BLaER1 (cell line): Measurements from ENCODE around the gene WNT5B.

Experiments
- H3K27ac ChIP-seq: shearing (Covaris generic); formaldehyde crosslinking; 2 replicates; pipeline ENCODE4 v1.8.1; 2022
- H3K27me3 ChIP-seq: shearing (Covaris generic); formaldehyde crosslinking; 2 replicates; pipeline ENCODE4 v1.8.1; 2022
- H3K36me3 ChIP-seq: shearing (Covaris generic); formaldehyde crosslinking; 2 replicates; pipeline ENCODE4 v1.8.1; 2022
- H3K4me1 ChIP-seq: shearing (Covaris generic); formaldehyde crosslinking; 2 replicates; pipeline ENCODE4 v1.8.1; 2022
- H3K4me2 ChIP-seq: shearing (Covaris generic); formaldehyde crosslinking; 2 replicates; pipeline ENCODE4 v1.8.1; 2022
- H3K4me3 ChIP-seq: shearing (Covaris generic); formaldehyde crosslinking; 2 replicates; pipeline ENCODE4 v1.8.1; 2022
- H3K9ac ChIP-seq: shearing (Covaris generic); formaldehyde crosslinking; 2 replicates; pipeline ENCODE4 v1.8.1; 2022
- H3K9me3 ChIP-seq: shearing (Covaris generic); formaldehyde crosslinking; 2 replicates; pipeline ENCODE4 v1.8.1; 2022
- H4K20me1 ChIP-seq: shearing (Covaris generic); formaldehyde crosslinking; 2 replicates; pipeline ENCODE4 v1.8.1; 2022
- Cebpa-rat ChIP-seq: shearing (Covaris generic); IDR thresholded peaks from 2 replicates; pipeline ENCODE4 v1.8.1; 2022

The WNT5B gene

DNA sequence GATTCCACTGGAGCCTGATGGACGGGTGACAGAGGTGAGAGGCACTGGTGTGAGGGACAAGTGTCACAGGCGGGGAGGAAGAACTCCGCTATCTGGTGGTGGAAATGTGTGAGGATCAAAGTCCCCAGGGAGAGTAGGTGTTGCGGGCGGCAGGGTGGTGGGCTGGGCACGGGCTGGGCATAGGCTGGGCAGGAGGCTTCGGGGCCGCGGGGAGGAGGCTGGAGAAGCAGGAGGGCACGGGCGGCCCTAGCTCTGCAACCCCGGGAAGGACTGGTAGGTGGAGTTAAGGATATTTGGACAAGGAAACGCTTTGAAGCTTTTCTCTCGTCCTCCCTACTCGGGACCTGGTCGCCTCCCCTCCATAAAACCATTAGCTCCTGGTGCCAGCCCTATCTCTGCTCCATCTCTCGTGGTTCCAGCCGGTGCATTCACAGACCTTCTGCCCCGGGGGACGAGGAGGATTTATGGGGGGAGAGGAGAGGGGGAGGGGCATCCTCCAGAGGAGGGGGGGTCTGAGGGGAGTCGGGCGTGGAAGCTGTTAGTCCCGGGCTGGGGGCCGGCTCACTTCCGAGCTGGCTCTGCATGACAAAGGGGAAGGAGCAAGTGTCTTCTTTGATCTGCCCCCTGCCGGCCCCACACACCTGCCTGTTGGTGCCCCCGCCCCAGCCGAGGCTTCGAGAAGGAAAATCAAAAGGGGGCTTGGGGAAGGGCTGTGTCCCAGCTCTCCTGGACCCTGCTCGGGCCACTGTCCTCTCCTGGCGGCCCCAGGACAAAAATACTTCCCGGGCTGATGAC, 504 bp downstream of the WNT5B start:
- Histone ChIP-seq H3K27ac (no peak overlapping the region), H3K9me3 (no peaks in the 10 kb centered on the region), H3K36me3 (no peaks in the 10 kb centered on the region), H3K4me2 (peak overlapping the region; percentile 98), H3K4me3 (peak overlapping the region; percentile 68), H3K9ac (no peak overlapping the region; the same call in 1 of the 2 replicates), H3K4me1 (peaks cover 24% of the 10 kb centered on the region), H3K27me3 (peaks cover 71% of the 10 kb centered on the region), H4K20me1 (peaks cover 29% of the 10 kb centered on the region)
- no peak for TF ChIP-seq Cebpa-rat

- H3K9ac ChIP-seq, result no peak overlapping the region; the same call in 1 of the 2 replicates
- no peaks in the 10 kb centered on the region for H3K9me3 ChIP-seq
- TF ChIP-seq Cebpa-rat, result no peak
- H3K27me3 ChIP-seq, result peaks cover 71% of the 10 kb centered on the region
- H3K27ac ChIP-seq, result no peak overlapping the region
- H3K36me3 ChIP-seq, result no peaks in the 10 kb centered on the region
- peak overlapping the region; percentile 68 for H3K4me3 ChIP-seq
- H3K4me2 ChIP-seq, result peak overlapping the region; percentile 98
- peaks cover 24% of the 10 kb centered on the region for H3K4me1 ChIP-seq
- H4K20me1 ChIP-seq, result peaks cover 29% of the 10 kb centered on the region
Observed at GRCh38 chr12:1630133-1630826, 1.2 kb downstream of the WNT5B start.

DNA sequence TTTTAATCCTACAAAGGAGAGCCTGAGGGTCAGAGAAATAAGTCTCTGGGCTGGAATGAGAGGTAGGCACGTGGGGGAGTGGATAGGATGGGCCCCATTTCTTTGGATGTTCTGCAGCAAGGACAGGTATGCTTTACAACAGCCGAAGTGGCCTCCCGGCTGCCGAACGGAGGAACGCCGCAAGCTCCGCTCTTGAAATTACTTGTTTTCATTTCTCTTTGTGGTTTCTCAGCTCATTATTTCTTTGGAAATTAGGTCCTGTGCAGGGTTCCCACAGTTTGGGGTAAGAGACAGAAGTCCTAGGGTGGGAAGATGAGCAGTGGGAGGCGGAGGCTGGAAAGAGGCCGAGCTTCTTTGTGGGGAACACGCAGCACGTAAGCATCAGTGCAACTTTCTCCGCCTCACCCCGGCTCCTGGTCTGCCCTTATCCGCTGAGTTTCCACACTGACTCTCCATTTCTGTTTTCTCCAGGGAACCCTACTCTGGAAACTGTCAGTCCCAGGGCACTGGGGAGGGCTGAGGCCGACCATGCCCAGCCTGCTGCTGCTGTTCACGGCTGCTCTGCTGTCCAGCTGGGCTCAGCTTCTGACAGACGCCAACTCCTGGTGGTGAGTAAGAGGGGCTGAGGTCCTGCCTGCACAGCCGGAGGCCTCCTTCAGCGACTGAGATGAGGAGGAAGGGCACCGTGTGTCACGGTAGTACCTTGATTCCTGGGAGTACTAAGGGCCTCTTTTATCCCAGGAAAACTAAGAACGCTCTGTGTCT, 2.0 kb downstream of the WNT5B start:
- H3K4me1 ChIP-seq, result peaks cover 24% of the 10 kb centered on the region
- no peak overlapping the region for H3K9ac ChIP-seq
- peaks cover 29% of the 10 kb centered on the region for H4K20me1 ChIP-seq
- H3K4me2 ChIP-seq, result peak overlapping the region; percentile 98
- peaks cover 71% of the 10 kb centered on the region for H3K27me3 ChIP-seq
- no peak overlapping the region for H3K27ac ChIP-seq
- no peaks in the 10 kb centered on the region for H3K36me3 ChIP-seq
- H3K9me3 ChIP-seq, result no peaks in the 10 kb centered on the region
- TF ChIP-seq Cebpa-rat, result no peak
- H3K4me3 ChIP-seq, result peak overlapping the region; percentile 68

DNA sequence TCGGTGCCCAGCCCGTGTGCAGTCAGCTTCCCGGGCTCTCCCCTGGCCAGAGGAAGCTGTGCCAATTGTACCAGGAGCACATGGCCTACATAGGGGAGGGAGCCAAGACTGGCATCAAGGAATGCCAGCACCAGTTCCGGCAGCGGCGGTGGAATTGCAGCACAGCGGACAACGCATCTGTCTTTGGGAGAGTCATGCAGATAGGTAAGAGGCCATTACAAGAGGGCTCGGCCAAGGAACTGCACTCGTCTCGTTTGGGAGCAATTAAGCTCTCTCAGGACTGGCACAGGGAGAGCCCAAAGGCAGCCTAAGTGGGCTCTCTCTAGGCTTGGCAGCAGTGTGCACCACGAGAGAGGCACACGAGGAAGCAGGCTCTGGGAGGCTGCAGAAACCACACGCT, 3.7 kb downstream of the WNT5B start:
- Histone ChIP-seq H3K4me2 (no peak overlapping the region), H3K27me3 (peaks cover 65% of the 10 kb centered on the region), H3K36me3 (no peaks in the 10 kb centered on the region), H3K9me3 (no peaks in the 10 kb centered on the region), H3K4me3 (no peak overlapping the region), H4K20me1 (peaks cover 29% of the 10 kb centered on the region), H3K9ac (no peak overlapping the region), H3K4me1 (peaks cover 24% of the 10 kb centered on the region), H3K27ac (no peak overlapping the region)
- no peak for TF ChIP-seq Cebpa-rat

GRCh38 chr12:1633459-1633858, 4.4 kb downstream of the WNT5B start:
- peaks cover 24% of the 10 kb centered on the region for H3K4me1 ChIP-seq
- H3K9ac ChIP-seq, result no peak overlapping the region
- H3K27ac ChIP-seq, result no peak overlapping the region
- H3K4me2 ChIP-seq, result no peak overlapping the region
- H4K20me1 ChIP-seq, result peaks cover 29% of the 10 kb centered on the region
- TF ChIP-seq Cebpa-rat, result no peak
- no peaks in the 10 kb centered on the region for H3K9me3 ChIP-seq
- no peaks in the 10 kb centered on the region for H3K36me3 ChIP-seq
- no peak overlapping the region for H3K4me3 ChIP-seq
- H3K27me3 ChIP-seq, result peaks cover 58% of the 10 kb centered on the region

DNA sequence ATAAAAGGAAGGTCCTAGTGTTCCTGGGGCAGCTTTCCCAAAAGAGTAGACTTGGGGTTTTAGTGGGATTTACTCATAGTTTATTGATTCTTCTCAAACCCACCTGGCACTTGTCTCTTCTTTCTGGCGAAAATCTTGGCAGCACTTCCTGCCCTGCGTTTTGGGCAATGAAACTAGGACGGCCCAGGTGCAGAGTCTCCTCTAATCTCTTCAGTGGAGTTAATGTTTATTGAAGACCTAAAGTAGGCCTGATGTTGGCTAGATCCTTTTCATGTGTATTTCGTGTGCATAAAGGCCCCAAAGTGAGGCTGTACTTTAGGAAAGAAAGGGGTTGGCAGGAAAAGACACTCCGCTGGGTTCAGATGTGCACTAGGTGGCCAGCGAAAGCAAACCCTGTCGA, 5.1 kb downstream of the WNT5B start:
- peaks cover 29% of the 10 kb centered on the region for H4K20me1 ChIP-seq
- H3K27ac ChIP-seq, result no peak overlapping the region
- no peak overlapping the region for H3K4me2 ChIP-seq
- peaks cover 51% of the 10 kb centered on the region for H3K27me3 ChIP-seq
- no peaks in the 10 kb centered on the region for H3K9me3 ChIP-seq
- H3K4me3 ChIP-seq, result no peak overlapping the region
- H3K9ac ChIP-seq, result no peak overlapping the region
- no peak for TF ChIP-seq Cebpa-rat
- H3K4me1 ChIP-seq, result peaks cover 23% of the 10 kb centered on the region
- H3K36me3 ChIP-seq, result no peaks in the 10 kb centered on the region

DNA sequence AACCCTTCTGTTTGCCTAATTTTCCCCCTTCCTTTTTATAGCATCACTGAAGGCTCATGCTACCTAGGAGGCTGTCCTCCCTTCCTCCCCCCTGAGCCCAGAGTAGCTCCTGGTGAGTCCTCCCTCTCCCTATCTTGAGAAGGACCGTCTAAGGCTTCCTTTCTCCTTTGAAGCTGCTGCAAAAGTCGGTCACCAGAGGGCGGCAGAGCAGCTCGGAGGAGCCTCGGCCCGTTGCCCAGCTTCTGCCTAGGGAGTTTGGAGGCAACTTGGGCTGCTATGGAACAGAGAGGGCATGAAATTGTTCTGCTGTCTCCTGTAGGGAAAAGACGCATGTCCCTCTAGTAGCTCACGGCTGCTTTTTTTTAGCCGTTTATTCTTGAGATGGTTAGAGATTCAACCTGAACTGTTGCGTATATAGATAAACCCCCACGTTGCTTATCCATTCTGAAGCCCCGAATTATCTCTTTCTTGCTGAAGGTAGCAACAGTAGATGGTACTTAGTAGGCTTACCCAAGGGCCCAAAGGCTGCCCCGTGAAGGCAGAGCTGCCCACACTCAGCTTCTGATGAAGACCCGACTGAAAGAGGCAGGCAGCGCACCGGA, 5.7 kb downstream of the WNT5B start:
- H3K9ac ChIP-seq, result no peak overlapping the region
- peaks cover 29% of the 10 kb centered on the region for H4K20me1 ChIP-seq
- H3K27me3 ChIP-seq, result peaks cover 46% of the 10 kb centered on the region
- no peaks in the 10 kb centered on the region for H3K9me3 ChIP-seq
- H3K4me2 ChIP-seq, result no peak overlapping the region
- TF ChIP-seq Cebpa-rat, result no peak
- H3K36me3 ChIP-seq, result no peaks in the 10 kb centered on the region
- H3K4me1 ChIP-seq, result peaks cover 17% of the 10 kb centered on the region
- H3K27ac ChIP-seq, result no peak overlapping the region
- H3K4me3 ChIP-seq, result no peak overlapping the region

DNA sequence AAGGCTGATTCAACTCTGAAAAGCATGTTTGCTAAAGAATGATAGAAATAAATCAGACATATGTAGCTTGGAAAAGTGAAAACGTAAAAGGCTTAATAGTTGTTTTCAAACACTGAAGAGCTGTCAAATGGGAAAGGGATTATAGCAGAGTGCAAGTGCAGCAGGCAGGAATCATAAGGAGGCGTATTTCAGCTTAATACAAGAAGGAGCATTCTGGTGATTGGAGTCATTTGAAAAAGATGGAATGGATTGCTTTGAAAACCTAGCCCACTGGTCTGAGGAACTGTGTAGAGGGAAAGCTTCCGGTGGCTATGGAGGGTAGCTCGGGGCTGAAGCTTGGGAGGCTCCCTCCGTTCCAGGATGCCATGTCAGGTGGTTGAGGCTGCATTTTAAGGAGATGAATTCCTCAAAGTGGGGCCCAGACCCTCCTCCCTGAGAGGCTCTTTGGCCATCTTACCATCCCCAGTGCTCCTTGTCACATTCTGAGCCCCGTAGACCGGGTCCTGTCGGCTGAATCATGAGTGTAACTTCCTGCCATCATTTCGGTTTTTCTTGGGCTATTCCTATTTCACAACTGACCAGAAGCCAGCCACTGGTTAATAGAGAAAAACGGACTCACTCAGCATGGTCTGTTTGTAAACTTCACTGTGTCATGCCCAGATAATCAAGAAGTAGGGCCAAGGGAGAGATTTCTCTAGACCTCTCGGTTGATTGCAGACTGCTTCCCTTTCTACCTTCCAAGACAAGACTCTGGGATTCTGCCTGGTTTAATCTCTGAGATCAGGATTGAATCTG, 6.5 kb downstream of the WNT5B start:
- Histone ChIP-seq H3K4me3 (no peak overlapping the region), H4K20me1 (peaks cover 21% of the 10 kb centered on the region)

GRCh38 chr12:1638203-1638602, 9.2 kb downstream of the WNT5B start:
- H3K4me3 ChIP-seq, result no peak overlapping the region
- no peaks in the 10 kb centered on the region for H3K36me3 ChIP-seq
- H4K20me1 ChIP-seq, result no peaks in the 10 kb centered on the region
- H3K4me1 ChIP-seq, result no peaks in the 10 kb centered on the region
- peaks cover 10% of the 10 kb centered on the region for H3K27me3 ChIP-seq
- no peak overlapping the region for H3K27ac ChIP-seq
- H3K9ac ChIP-seq, result no peak overlapping the region
- no peak overlapping the region for H3K4me2 ChIP-seq
- H3K9me3 ChIP-seq, result no peaks in the 10 kb centered on the region
- TF ChIP-seq Cebpa-rat, result no peak

More for the DNA sequence above, 6.5 kb downstream of the WNT5B start:
- TF ChIP-seq Cebpa-rat, result no peak
- Histone ChIP-seq H3K4me1 (peaks cover 9% of the 10 kb centered on the region), H3K9me3 (no peaks in the 10 kb centered on the region), H3K9ac (no peak overlapping the region), H3K27me3 (peaks cover 37% of the 10 kb centered on the region), H3K4me2 (no peak overlapping the region), H3K27ac (no peak overlapping the region), H3K36me3 (no peaks in the 10 kb centered on the region)
